Measurements from ENCODE around the gene DAPK2.

The DAPK2 gene

GRCh38 chr15:64052925-64053491 is 6.7 kb upstream of the DAPK2 start:
- no peak for DNase-seq

- no peak for DNase-seq
These were observed 5.3 kb upstream of the DAPK2 start for GRCh38 chr15:64051407-64052259.

GRCh38 chr15:64051093-64051402 is 4.8 kb upstream of the DAPK2 start:
- no peak for DNase-seq

GRCh38 chr15:64050281-64051092 is 4.2 kb upstream of the DAPK2 start:
- no peak for DNase-seq

GRCh38 chr15:64048781-64049460 is 2.6 kb upstream of the DAPK2 start:
- no peak for DNase-seq

GRCh38 chr15:64045774-64046420 is 388 bp downstream of the DAPK2 start:
- no peak for DNase-seq

GRCh38 chr15:64045101-64045435 is 1.2 kb downstream of the DAPK2 start:
- no peak for DNase-seq

- peak in 1 of 2 donors; percentile 23 for DNase-seq
These were observed 1.8 kb downstream of the DAPK2 start for GRCh38 chr15:64044300-64045100.

GRCh38 chr15:64038878-64039610 is 7.2 kb downstream of the DAPK2 start:
- DNase-seq, result no peak

GRCh38 chr15:64037966-64038365 is 8.3 kb downstream of the DAPK2 start:
- no peak for DNase-seq

- DNase-seq, result no peak
These were observed 9.2 kb downstream of the DAPK2 start for GRCh38 chr15:64037116-64037515.

GRCh38 chr15:64035525-64035924 is 10.8 kb downstream of the DAPK2 start:
- DNase-seq, result no peak

- no peak for DNase-seq
These were observed 11.8 kb downstream of the DAPK2 start for GRCh38 chr15:64034519-64034918.

- no peak for DNase-seq
These were observed 14.0 kb downstream of the DAPK2 start for GRCh38 chr15:64032329-64032728.

GRCh38 chr15:64030123-64030522 is 16.2 kb downstream of the DAPK2 start:
- DNase-seq, result no peak

GRCh38 chr15:64029633-64030032 is 16.7 kb downstream of the DAPK2 start:
- no peak for DNase-seq

GRCh38 chr15:64029110-64029509 is 17.2 kb downstream of the DAPK2 start:
- DNase-seq, result no peak

GRCh38 chr15:64026591-64026990 is 19.7 kb downstream of the DAPK2 start:
- no peak for DNase-seq

GRCh38 chr15:64024172-64025050 is 21.9 kb downstream of the DAPK2 start:
- DNase-seq, result no peak

- no peak for DNase-seq
These were observed 23.1 kb downstream of the DAPK2 start for GRCh38 chr15:64023220-64023619.

All from CD4-positive, alpha-beta T cell treated with Interleukin-1 beta for 1 hour (primary cell).